Renal cortical epithelial cell (primary cell): ENCODE measurements around the gene PAFAH1B1. TPM values are rescaled to one million over a fixed set of nuclear protein-coding genes. Genes with fewer than 3 reads are reported as not detected.
"Not testable (repeated sequence)": the region's sequence is repeated elsewhere in the genome, so short reads cannot be mapped to it uniquely, and the experiment has no call there.

Source experiments
- DNase-seq: peaks from one replicate; pipeline ENCODE4 v3.0.0-alpha.2; 2011; ENCODE audit warnings: low read depth
- total RNA-seq: library from RNA; depleted of rRNA; stranded (reverse); fragments of >200 nt; gene quantifications from 2 replicates; pipeline ENCODE4 v1.2.3, GENCODE V29; 2014

The PAFAH1B1 gene
- 103 and 169 TPM in 2 replicates for total RNA-seq

DNA sequence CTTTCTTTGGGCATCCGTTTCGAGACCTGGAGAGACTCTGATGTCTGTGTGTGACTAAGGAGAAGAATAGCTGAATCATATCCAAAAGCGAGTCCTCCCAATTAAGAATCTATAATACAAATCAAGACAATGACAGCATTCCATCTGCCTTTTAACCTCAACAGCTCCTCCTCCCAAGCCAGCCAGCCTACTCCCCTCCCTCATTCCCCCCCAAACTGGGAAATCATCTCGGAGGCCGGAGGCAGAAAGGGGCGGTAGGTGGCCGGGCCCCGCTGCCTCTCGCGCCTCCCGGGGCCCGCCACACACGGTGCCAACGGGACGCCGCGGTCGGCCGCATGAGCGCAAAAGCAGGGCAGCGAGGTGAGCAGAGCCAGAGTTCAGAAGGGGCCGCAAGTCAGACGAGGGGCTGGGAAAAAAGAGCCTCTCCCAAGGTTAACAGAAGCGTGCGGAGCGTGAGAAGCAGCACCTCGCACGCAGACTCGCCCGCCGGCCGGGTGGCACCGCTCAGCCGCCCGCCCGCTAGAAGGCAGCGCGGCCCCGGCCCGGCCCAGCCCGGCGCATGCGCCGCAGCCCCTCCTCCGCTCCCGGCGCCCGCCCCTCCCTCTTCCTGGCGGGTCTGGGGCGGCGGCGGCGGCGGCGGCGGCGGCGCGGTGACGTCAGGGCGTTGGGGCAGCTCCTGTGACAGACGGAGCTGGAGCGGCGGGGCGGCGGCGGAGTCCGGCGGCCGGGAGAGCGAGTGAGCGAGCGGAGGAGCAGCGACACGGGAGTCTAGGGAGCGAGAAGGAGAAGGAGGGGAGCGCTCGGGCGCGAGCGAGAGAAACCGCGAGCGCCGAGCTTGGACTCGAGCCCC, at the start of gene PAFAH1B1:
TSS of gene PAFAH1B1 (plus strand) at position 684 of the 850 bp plus-strand sequence. CDS start 44,635 bp downstream, outside the sequence.
- peak; percentile 48 for DNase-seq

DNA sequence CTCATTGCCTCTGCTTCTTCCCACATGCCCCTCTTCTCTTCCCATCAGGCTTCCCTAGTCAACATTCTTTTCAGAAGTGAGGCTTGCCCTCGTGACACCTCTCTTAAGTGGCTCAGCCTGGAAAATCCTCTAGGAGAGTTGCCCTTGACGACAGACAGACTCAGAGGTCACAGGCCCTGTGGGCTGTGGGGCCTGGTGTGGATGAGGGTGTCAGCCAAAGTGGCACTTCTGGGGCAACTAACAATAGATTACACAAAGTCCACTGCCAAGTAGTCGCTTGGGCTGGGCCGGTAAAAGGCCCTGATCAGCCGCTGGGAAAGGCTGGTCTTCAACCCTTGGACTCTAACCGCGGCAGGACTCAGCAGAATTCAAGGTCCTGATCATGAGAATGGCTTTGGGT, 48.1 kb upstream of the PAFAH1B1 start:
- DNase-seq: peak; percentile 43

DNA sequence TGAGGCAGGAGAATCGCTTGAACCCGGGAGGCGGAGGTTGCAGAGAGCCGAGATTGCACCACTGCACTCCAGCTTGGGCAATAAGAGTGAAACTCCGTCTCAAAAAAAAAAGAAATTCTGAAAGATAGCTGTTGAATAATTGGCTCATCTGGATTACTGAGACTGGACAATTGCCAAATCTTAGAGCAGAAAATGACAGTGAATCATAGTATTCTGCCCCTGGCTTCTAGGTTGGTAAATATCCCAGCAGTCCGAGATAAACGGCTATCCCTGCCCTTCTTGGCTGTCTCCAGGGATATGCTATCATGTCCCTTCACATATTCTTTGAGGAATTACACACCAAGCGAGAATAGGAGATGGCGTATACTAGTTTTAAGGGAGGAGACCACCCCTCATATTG, 46.3 kb upstream of the PAFAH1B1 start:
- DNase-seq: peak; percentile 32

GRCh38 chr17:2548026-2548425, 45.4 kb upstream of the PAFAH1B1 start:
- DNase-seq: not testable (repeated sequence)

DNA sequence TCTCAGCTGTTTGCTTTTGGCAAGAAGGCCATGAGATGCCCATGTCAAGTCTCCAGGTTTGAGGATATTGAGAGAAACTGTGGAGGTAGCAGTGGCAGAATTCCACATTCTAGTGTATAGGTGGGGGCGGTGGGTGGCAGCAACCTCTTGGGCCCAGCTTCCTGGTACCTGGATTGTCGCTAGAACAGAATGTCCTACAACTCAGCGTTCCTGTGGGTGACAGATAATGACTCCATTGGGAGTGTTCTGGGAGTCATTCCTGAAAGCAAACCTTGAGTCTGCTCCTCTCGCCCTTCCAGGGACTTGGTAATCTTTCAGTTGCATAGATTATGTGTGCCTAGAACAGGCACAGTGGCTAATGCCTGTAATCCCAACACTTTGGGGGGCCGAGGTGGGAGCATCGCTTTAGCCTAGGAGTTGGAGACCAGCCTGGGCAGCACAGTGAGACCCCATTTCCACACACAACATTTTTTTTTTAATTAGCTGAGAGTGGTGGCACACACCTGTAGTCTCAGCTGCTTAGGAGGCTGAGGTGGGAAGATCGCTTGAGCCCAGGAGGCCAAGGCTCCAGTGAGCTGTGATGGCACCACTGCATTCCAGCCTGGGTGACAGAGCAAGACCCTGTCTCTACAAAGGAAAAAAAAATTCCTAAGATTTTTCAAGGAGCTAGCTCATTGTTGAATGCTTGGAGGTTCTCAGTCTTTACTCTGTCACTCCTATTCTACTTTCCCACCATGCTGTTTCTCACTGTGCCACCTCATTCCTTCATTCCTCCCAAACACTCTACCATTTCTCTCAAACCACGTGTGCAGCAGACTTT, 43.9 kb upstream of the PAFAH1B1 start:
- no peak for DNase-seq

GRCh38 chr17:2551493-2551892, 42.0 kb upstream of the PAFAH1B1 start:
- DNase-seq: no peak

- no peak for DNase-seq
Measured at GRCh38 chr17:2551928-2552327, 41.5 kb upstream of the PAFAH1B1 start.

- DNase-seq: no peak
Measured at GRCh38 chr17:2560658-2561057, 32.8 kb upstream of the PAFAH1B1 start.

DNA sequence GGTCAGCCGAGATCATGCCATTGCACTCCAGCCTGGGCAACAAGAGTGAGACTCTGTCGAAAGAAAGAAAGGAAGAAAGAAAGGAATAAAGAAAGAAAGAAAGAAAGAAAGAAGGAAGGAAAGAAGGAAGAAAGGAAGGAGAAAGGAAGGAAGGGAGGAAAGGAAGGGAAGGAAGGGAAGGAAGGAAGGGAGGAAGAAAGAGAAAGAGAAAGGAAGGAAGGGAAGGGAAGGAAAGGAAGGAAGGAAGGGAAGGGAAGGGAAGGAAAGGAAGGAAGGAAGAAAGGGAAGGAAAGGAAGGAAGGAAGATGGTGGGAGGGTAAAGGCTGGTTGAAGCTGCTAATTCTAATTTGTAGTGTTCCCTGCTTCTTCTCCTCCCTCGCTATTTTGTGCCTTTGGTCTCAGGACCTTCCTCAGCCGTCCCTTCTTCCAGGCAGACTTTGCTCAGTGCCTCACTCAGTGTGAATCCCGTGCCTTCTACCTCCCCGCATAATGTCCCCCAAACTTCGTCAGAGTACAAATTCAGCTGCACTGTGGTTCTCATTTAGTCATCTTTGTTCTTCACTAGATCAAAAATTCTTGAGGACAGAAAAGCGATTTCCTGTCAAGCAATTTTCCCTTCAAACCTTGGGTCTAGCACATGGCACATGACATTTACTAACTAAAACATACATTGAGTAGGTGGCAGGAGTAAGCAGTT, 31.1 kb upstream of the PAFAH1B1 start:
- no peak for DNase-seq

GRCh38 chr17:2563061-2563460, 30.4 kb upstream of the PAFAH1B1 start:
- DNase-seq: no peak

DNA sequence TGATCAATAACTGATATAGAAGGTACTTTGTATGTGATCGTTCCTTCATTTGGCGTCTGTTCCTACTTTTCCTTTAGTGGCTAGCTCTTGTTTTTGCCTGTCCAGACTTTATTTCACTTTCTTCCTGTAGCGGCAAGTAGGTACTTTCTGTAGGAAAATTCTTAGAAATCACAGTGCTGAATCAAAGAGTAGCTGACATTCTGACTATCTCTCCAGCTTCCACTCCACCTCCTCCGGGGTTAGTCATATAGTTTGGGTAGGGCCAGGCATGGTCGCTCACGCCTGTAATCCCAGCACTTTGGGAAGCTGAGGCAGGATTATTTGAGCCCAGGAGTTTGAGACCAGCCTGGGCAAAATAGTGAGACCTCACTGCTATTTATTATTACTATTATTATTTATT, 29.9 kb upstream of the PAFAH1B1 start:
- no peak for DNase-seq

DNA sequence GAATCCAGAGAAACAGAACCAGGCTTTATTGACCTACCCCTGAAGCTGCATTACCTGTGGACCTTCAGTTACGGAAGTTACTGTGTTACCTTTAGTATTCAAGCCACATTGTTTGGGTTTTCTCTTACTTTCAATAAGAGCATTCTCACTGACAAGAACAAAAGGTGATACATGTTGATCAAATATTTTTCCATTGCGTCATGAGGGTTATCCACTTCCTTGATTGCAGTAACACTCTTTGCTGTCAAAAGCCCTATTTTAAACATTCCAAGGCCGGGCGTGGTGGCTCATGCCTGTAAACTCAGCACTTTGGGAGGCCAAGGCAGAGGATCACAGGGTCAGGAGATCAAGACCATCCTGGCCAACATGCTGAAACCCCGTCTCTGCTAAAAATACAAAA, 28.6 kb upstream of the PAFAH1B1 start:
- DNase-seq: peak; percentile 73

DNA sequence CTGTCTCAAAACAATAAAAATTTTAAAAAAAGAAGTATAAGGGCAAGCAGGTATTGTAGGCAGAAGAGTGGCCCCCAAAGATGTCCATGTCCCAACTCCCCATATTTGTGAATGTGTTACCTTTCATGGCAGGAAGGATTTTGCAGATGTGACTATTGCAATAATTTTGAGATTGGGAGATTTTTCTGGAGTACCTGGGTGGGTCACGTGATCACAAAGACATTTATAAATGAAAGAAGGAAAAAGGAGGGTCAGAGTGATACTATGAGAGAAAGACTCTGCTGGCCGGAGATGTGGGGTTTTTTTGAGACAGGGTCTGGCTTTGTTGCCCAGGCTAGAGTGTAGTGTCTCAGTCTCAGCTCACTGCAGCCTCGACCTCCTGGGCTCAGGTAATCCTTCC, 27.4 kb upstream of the PAFAH1B1 start:
- no peak for DNase-seq

GRCh38 chr17:2571523-2572303, 21.7 kb upstream of the PAFAH1B1 start:
- DNase-seq: no peak

DNA sequence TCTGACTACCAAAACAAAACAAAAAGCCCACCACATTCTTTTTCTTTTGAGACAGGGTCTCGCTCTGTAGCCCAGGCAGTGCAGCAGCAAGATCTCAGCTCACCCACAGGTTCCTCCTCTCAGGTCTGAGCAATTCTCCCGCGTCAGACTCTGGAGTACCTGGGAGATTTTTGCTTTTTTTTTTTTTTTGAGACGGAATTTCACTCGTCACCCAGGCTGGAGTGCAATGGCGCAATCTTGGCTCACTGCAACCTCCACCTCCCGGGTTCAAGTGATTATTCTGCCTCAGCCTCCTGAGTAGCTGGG, 21.2 kb upstream of the PAFAH1B1 start:
- DNase-seq: not testable (repeated sequence)

DNA sequence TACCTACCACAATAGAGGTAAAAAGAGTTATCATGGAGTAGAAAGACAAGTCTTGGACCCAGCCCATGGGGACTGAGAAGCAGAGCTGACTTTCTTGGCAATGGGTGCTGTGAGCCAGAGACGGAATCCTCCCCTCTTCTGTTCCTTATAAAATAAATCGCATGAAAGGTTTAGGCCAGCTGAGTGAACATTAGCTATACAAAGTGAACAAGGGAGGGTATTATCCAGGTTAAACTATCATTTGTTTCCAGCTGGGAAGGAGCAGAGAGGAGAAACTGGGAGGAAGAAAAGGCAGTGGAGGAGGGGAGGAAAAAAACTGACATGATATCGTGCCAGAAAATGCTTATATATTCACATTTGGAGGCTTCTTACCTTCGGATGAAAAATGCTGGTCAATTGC, 13.3 kb upstream of the PAFAH1B1 start:
- DNase-seq: no peak

DNA sequence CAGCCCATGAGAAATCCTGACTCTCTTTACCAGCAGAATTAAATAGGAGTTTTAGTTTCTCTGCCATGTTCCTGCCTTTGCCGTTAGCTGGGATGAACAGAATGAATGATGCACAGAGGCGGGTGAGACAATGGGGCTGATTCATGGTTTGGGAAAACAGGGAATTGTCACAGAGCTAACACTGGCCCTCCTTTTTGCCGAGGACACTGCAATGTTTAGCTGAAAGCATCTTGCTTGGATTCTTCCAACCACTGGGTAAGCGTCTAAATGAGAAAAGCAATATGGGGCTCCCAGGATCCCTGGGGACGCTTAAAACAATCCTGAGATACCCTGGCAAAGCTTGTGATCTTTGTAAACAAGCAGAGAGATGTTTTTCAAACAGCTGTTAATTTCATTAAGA, 12.8 kb upstream of the PAFAH1B1 start:
- DNase-seq: no peak

DNA sequence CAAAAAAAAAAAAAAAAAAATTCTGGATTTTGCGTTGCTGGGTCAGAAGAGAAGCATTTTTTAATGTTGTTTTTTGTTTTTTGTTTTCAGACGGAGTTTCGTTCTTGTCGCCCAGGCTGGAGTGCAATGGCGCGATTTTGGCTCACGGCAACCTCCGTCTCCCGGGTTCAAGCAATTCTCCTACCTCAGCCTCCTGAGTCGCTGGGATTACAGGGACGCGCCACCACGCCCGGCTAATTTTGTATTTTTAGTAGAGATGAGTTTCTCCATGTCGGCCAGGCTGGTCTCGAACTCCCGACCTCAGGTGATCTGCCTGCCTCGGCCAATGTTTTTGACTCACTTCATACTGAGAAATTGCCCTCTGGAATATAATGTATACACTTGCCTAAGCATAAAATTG, 11.0 kb upstream of the PAFAH1B1 start:
- no peak for DNase-seq

- no peak for DNase-seq
Measured at GRCh38 chr17:2591040-2591640, 2.3 kb upstream of the PAFAH1B1 start.

DNA sequence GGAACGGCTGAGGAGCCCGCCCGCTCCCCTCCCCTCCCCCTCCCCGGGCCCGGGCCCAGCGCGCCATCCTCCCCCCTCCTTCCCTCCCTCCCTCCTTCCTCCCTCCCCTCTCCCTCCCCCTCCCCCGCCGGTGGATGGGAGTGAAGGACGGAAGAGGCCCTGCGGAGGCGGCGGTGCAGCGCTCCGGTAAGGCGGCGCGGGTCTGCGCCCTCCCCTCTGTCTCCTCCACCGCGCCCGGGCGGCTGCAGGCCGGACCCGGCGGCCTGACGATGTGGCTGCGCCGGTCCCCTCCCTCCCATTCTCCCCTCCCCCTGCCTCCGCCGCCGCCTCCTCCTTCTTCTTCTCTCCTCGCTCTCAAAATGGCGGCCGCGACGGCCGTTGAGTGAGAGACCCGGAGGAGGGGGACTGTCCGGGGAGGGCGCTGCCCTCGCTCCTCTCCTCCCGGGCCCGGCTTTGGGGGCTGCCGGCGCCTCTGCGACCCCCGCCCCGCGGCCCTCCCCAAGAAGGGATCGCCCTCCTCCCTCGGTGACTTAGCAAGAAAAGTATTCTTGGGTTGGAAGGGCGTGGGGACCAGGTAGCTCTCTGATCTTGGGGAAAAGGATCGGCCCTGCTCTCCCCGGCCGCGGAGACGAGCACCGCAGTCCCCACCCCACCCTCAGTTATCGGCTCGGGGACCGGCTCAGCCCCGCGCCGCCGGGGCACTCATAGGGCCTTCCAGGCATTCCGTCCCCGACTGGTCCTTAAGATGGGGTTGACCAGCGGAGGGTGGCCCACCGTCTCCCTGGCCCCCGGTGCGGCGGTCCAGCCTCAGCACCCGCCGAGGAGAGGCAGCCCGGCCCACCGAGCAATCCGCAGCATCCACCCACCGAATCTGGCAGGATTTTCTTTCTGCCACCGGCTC, 617 bp downstream of the PAFAH1B1 start:
- peak; percentile 21 for DNase-seq
